Fibroblast of pulmonary artery (primary cell): ENCODE results near the gene TM9SF4.
A peak's percentile ranks its signal among the peaks of the same experiment; 100 is the strongest.

Experiments used
- DNase-seq: peaks from one replicate; pipeline ENCODE4 v3.0.0-alpha.2; 2010; ENCODE audit warnings: low read depth
- H3K4me3 ChIP-seq: replicated peaks from 2 replicates; pipeline ENCODE4 v1.5.1; 2011; ENCODE audit warnings: low read depth, mild to moderate bottlenecking, control low read depth, low read length, moderate library complexity
- TF ChIP-seq, protein P1 (sequence below): IDR thresholded peaks from 2 replicates; pipeline ENCODE4 v1.5.1; 2011; ENCODE audit warnings: mild to moderate bottlenecking, control low read depth, low read length, inconsistent platforms; ENCODE audit errors: missing control alignments

The TM9SF4 gene

DNA sequence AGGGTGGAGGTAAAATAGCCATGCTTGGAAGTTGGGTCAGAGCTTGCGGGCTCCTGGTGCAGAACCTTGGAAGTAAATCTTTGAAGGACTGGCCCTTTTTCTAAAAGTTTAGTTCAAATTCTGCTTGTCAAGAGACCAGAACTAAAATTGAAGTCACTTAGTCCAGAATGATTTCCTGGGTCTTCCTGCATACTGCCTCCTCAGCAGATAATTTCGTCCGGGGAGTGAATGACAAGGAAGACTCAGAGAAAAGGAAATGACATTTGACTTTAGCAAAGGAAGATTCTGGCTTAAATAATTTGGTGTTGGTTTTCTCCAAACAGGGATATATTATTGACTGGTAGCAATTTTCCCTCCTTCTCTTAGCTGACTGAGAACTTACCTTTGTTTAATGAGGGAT is 1.2 kb downstream of the TM9SF4 start:
- H3K4me3 ChIP-seq = peak overlapping the region; percentile 81
- TF ChIP-seq, protein P1, sequence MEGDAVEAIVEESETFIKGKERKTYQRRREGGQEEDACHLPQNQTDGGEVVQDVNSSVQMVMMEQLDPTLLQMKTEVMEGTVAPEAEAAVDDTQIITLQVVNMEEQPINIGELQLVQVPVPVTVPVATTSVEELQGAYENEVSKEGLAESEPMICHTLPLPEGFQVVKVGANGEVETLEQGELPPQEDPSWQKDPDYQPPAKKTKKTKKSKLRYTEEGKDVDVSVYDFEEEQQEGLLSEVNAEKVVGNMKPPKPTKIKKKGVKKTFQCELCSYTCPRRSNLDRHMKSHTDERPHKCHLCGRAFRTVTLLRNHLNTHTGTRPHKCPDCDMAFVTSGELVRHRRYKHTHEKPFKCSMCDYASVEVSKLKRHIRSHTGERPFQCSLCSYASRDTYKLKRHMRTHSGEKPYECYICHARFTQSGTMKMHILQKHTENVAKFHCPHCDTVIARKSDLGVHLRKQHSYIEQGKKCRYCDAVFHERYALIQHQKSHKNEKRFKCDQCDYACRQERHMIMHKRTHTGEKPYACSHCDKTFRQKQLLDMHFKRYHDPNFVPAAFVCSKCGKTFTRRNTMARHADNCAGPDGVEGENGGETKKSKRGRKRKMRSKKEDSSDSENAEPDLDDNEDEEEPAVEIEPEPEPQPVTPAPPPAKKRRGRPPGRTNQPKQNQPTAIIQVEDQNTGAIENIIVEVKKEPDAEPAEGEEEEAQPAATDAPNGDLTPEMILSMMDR = no peak
- DNase-seq = no peak

DNA sequence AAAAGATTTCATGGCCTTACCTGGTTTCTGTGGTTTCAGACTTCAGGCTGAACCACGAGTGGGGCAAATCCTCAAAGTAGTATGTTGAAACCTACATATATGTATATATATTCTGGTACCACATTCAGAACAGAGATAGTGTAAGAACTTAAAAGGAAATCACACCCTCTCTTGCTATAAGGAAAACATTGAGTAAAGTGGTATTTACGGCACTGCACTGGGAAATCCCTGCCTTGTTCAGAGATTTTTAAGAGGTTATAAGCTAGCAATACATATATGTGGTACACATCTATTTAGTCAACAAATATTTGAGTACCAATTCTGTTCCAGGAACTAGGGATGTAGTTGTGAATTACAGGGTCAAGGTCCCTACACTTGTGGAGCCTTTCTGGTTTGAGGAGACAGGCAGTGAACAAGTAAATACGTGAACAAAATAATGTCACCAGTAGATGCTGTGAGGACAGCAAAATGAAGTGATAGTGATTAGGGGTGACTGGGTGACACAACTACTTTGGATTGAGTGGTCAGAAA is 1.7 kb downstream of the TM9SF4 start:
- H3K4me3 ChIP-seq = no peak overlapping the region
- TF ChIP-seq, protein P1 = no peak
- DNase-seq = no peak

DNA sequence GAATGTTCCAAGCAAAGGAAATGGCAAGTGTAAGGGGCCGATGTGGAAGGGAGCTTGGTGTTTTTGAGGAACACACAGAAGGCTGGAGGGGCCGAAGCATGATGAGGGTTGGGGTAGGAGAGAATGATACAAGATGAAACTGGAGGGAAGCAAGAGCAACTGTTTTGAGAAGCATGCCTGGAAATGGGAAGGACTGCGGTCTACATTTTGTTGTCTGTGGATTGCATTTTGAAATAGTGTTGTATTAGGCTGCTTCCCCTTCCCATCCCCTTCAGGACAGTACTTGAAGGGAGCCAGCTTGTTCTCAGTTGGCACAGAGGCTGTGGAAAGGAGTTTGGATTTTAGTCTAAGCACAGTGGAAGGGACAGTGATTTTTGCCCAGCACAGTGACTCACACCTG is 2.2 kb downstream of the TM9SF4 start:
- TF ChIP-seq, protein P1 = no peak
- DNase-seq = no peak
- H3K4me3 ChIP-seq = no peak overlapping the region

DNA sequence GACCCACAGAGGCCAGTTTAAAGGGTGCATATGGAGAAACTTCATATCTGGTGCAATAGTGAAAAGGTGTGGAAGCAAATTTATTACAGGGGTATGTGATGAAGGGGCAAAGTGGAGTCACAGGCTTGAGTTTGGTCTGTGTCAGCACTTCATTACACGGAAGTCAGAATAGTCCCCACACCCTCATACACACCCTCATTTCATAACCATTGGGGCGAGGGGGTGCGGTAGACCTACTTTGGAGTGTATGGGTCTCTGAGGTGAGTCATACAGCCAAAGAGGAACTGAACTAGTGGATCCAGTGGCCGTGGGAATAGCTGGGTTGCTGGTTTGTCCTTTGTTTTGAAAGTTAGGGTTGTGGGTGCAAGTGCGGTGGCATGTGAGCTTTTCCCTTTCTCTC is 3.3 kb downstream of the TM9SF4 start:
- no peak overlapping the region for H3K4me3 ChIP-seq
- no peak for DNase-seq
- TF ChIP-seq, protein P1 = no peak

DNA sequence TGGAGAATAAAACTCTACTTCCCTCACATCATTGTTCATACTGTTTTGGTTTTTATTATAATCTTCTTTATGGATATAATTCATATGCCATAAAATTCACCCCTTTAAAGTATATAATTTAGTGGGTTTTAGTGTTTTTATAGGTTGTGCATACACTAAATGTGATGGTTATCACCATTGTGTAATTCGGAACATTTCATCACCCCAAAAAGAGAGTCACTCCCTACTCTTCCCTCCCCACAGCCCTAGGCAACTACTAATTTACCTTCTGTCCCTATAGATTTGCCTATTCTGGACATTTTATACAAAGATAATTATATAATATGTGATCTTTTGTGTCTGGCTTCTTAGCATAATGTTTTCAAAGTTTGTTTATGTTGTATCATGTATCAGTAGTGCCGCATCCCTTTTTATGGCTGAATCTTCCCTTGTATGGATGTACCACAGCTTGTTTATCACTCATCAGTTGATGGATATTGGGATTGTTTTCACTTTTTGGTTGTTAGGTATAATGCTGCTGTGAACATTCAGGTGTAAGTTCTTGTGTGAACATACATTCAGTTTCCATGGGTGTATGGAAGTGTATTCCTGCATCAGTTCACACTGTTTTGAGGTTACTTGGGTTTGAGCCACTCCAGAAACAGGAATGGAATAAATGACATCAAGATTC is 4.2 kb downstream of the TM9SF4 start:
- no peak overlapping the region for H3K4me3 ChIP-seq
- no peak for DNase-seq
- TF ChIP-seq, protein P1 = no peak

DNA sequence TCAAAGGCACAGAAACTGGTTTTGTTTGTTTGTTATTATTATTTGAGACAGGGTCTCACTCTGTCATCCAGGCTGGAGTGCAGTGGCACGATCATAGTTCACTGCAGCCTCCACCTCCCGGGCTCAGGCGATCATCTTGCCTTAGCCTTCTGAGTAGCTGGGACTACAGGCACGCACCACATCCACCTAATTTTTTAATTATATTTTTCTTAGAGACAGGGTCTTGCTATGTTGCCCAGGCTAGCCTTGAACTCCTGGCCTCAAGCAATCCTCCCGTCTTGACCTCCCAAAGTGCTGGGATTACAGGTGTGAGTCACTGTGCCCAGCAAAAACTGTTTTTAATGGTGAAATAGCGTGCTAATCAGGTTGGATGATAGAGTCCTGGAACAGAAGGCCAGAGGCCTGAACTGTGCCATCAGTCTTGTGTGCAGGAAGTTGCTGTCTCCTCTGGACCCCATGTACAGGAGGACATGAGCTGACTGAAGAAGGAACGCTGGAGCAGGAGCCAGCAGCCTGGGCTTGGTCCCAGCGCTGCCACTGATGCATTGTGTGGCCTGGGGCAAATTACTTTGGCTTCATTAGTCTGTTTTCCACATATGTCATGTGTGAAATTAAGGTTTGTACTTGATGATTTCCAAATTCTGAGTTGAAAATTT is 4.9 kb downstream of the TM9SF4 start:
- TF ChIP-seq, protein P1 = no peak
- DNase-seq = no peak
- no peak overlapping the region for H3K4me3 ChIP-seq

DNA sequence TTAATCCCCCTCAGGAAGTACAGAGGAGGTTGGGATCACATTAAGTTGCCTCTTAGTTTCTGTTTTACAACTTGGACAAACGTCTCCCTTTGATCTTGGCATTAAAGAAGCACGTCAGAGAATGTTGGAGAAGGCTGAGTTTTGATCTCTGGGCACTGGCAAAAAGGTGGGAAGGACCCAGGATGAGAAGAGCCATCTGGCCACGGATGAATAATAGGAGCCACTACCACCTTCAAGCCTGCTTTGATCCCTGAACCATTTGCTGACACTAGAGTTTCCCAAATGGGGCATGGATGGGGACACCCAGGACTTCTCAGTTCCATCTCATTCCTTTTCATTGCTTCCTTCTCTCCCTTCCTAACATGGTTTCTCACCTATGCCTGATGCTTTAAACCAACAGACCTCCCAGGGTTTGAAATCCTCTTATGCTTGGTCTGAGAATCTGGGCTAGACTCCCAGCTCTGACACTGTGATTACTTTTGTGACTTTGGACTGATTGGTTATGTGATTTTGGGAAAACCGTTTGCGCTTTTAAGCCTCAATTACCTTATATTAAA is 5.8 kb downstream of the TM9SF4 start:
- TF ChIP-seq, protein P1 = no peak
- DNase-seq = no peak
- H3K4me3 ChIP-seq = no peak overlapping the region
